Fibroblast of lung (primary cell): Measurements from ENCODE around the gene PDE3B. TPM values are rescaled to one million over a fixed set of nuclear protein-coding genes. Genes with fewer than 3 reads are reported as not detected.
A peak's percentile ranks its signal among the peaks of the same experiment; 100 is the strongest.

Experiments
- DNase-seq, 2 donors: peaks; one replicate each; pipeline versions ENCODE4 v3.0.0 to v3.0.0-alpha.2; 2010; ENCODE audit warnings: low read depth in 2 of 2
- H2AFZ ChIP-seq: 2 replicates; pipeline ENCODE4 v1.5.1; 2012; ENCODE audit warnings: low read length, control low read depth, inconsistent platforms
- H3K27ac ChIP-seq: 2 replicates; pipeline ENCODE4 v1.5.1; 2011; ENCODE audit warnings: low read length, control low read depth; ENCODE audit not compliant: insufficient read depth
- H3K27me3 ChIP-seq: 2 replicates; pipeline ENCODE4 v1.5.1; 2011; ENCODE audit warnings: mild to moderate bottlenecking, low read length; ENCODE audit not compliant: control insufficient read depth, insufficient read depth
- H3K36me3 ChIP-seq: 2 replicates; pipeline ENCODE4 v1.5.1; 2011; ENCODE audit warnings: low read length; ENCODE audit not compliant: control insufficient read depth, insufficient read depth
- H3K4me1 ChIP-seq: 2 replicates; pipeline ENCODE4 v1.5.1; 2011; ENCODE audit warnings: low read length; ENCODE audit not compliant: control insufficient read depth, insufficient read depth; ENCODE audit errors: extremely low read depth
- H3K4me2 ChIP-seq: 2 replicates; pipeline ENCODE4 v1.5.1; 2011; ENCODE audit warnings: low read length, control low read depth; ENCODE audit not compliant: insufficient read depth; ENCODE audit errors: extremely low read depth
- H3K4me3 ChIP-seq, 4 experiments: fragments of 200-600 bp in 1 of 4; sonication (generic) in 1 of 4; replicated peaks in 1 of 4; 2 replicates each; pipeline ENCODE4 v1.5.1; 2011 to 2016; ENCODE audit warnings: low read length in 4 of 4, low read depth in 3 of 4, mild to moderate bottlenecking in 3 of 4, control low read depth in 2 of 4, inconsistent platforms in 1 of 4, mixed read lengths in 1 of 4; ENCODE audit not compliant: insufficient read depth in 1 of 4; ENCODE audit errors: control extremely low read depth in 1 of 4
- H3K79me2 ChIP-seq: 2 replicates; pipeline ENCODE4 v1.5.1; 2012; ENCODE audit warnings: mild to moderate bottlenecking, low read length, inconsistent platforms; ENCODE audit not compliant: control insufficient read depth, insufficient read depth
- H3K9ac ChIP-seq: 2 replicates; pipeline ENCODE4 v1.5.1; 2011; ENCODE audit warnings: mild to moderate bottlenecking, low read length, control low read depth; ENCODE audit not compliant: insufficient read depth
- H3K9me3 ChIP-seq: 2 replicates; pipeline ENCODE4 v1.5.1; 2012; ENCODE audit warnings: low read depth, low read length; ENCODE audit not compliant: control insufficient read depth, insufficient read depth
- H4K20me1 ChIP-seq: 2 replicates; pipeline ENCODE4 v1.5.1; 2011; ENCODE audit warnings: low read length; ENCODE audit not compliant: control insufficient read depth, insufficient read depth; ENCODE audit errors: extremely low read depth
- CTCF ChIP-seq, 2 donors: IDR thresholded peaks in 1 of 2; conservative IDR thresholded peaks in 1 of 2; 1 replicate in 1 of 2; 2 replicates in 1 of 2; pipeline ENCODE4 v1.5.1; 2011 to 2012; ENCODE audit warnings: low read length in 2 of 2, control low read depth in 1 of 2, inconsistent platforms in 1 of 2, low read depth in 1 of 2, mild to moderate bottlenecking in 1 of 2
- EZH2 ChIP-seq: IDR thresholded peaks from 2 replicates; pipeline ENCODE4 v1.5.1; 2012; ENCODE audit warnings: low read length, control low read depth, mild to moderate bottlenecking; ENCODE audit errors: missing control alignments
- polyA plus RNA-seq, 2 donors: library from polyadenylated mRNA; depleted of rRNA in 1 of 2; stranded (reverse) in 1 of 2; unstranded in 1 of 2; fragments of >200 nt; gene quantifications; 2 replicates each; pipeline ENCODE4 v1.2.1, GENCODE V29; 2011 to 2012; ENCODE audit warnings: missing spikeins in 1 of 2
- total RNA-seq: library from RNA; depleted of rRNA; stranded (reverse); fragments of >200 nt; gene quantifications from 2 replicates; pipeline ENCODE4 v1.2.1, GENCODE V29; 2014

The PDE3B gene
- total and polyA plus RNA-seq, 2 donors (not counting 1 experiment from before 2014, with no cell fraction given): 0.43 to 11.2 TPM

GRCh38 chr11:14904745-14905103 is 261.1 kb downstream of the PDE3B start:
- Histone ChIP-seq H3K9me3 (no peaks in the 10 kb centered on the region), H3K27ac (no peak overlapping the region), H3K27me3 (no peaks in the 10 kb centered on the region), H4K20me1 (no peaks in the 10 kb centered on the region), H2AFZ (peak overlapping the region; percentile 72), H3K79me2 (no peaks in the 10 kb centered on the region), H3K36me3 (no peaks in the 10 kb centered on the region), H3K4me3 (peak overlapping the region; percentile 49 to 68 (median 54)), H3K9ac (no peak overlapping the region), H3K4me2 (peak overlapping the region; percentile 78), H3K4me1 (no peaks in the 10 kb centered on the region)
- TF ChIP-seq CTCF (conservative IDR thresholded peaks at IDR 0.05 in 1 of 2, IDR thresholded peaks at IDR 0.05 in 1 of 2; ENCODE audit: low read depth in 1 of 2, low read length in 2 of 2): peak; percentile 84 to 90
- TF ChIP-seq EZH2: no peak
- DNase-seq: peak; percentile 52 to 75

- Histone ChIP-seq H3K27me3 (no peaks in the 10 kb centered on the region), H4K20me1 (no peaks in the 10 kb centered on the region), H3K79me2 (no peaks in the 10 kb centered on the region), H3K9ac (no peak overlapping the region), H3K9me3 (no peaks in the 10 kb centered on the region), H3K27ac (no peak overlapping the region), H3K36me3 (no peaks in the 10 kb centered on the region), H2AFZ (peak overlapping the region; percentile 66), H3K4me1 (no peaks in the 10 kb centered on the region), H3K4me2 (peak overlapping the region; percentile 78), H3K4me3 (peak overlapping the region; percentile 49 to 68 (median 54))
- DNase-seq: peak; percentile 35 to 60
- TF ChIP-seq EZH2: no peak
- TF ChIP-seq CTCF (conservative IDR thresholded peaks at IDR 0.05 in 1 of 2, IDR thresholded peaks at IDR 0.05 in 1 of 2; ENCODE audit: low read depth in 1 of 2, low read length in 2 of 2): peak in 1 of 2 donors; percentile 63
These were observed 261.8 kb downstream of the PDE3B start for GRCh38 chr11:14905104-14906033.

GRCh38 chr11:14906578-14906977 is 263.0 kb downstream of the PDE3B start:
- Histone ChIP-seq H3K36me3 (no peaks in the 10 kb centered on the region), H3K9ac (no peak overlapping the region), H3K27me3 (no peaks in the 10 kb centered on the region), H3K9me3 (no peaks in the 10 kb centered on the region), H3K4me2 (no peak overlapping the region), H3K4me1 (no peaks in the 10 kb centered on the region), H4K20me1 (no peaks in the 10 kb centered on the region), H3K79me2 (no peaks in the 10 kb centered on the region), H3K27ac (no peak overlapping the region), H2AFZ (no peak overlapping the region), H3K4me3 (no peak overlapping the region)
- no peak for TF ChIP-seq EZH2
- no peak for DNase-seq
